ENCODE data around the gene MYL2. TPM values are rescaled to one million over a fixed set of nuclear protein-coding genes. Genes with fewer than 3 reads are reported as not detected.

MYL2 gene
- total and polyA plus RNA-seq, 4 donors: 0.22 TPM; not detected in 3

GRCh38 chr12:110903511-110903910, 16.9 kb downstream of the MYL2 start:
- TF ChIP-seq EGR1 (IDR thresholded peaks at IDR 0.05; ENCODE audit: low read depth in 2 of 2) (no peak), FOXA2 (IDR thresholded peaks at IDR 0.05) (no peak), ATF3 (IDR thresholded peaks at IDR 0.05) (no peak), HNF4G (IDR thresholded peaks at IDR 0.05) (no peak), JUND (IDR thresholded peaks at IDR 0.05) (no peak), REST (IDR thresholded peaks at IDR 0.05) (no peak), SP1 (IDR thresholded peaks at IDR 0.05) (no peak), YY1 (IDR thresholded peaks at IDR 0.05) (no peak), ZBTB33 (IDR thresholded peaks at IDR 0.05) (no peak), MAX (IDR thresholded peaks at IDR 0.05) (no peak), RAD21 (IDR thresholded peaks at IDR 0.05) (no peak), RXRA (IDR thresholded peaks at IDR 0.05) (no peak), CTCF (IDR thresholded peaks at IDR 0.05; ENCODE audit: low read depth, low read length, missing input control) (no peak), TAF1 (conservative IDR thresholded peaks at IDR 0.05) (no peak), HNF4A (conservative IDR thresholded peaks at IDR 0.05) (no peak), FOXA1 (IDR thresholded peaks at IDR 0.05) (no peak), NR2F2 (IDR thresholded peaks at IDR 0.05) (no peak), GABPA (IDR thresholded peaks at IDR 0.05 in 1 of 2, conservative IDR thresholded peaks at IDR 0.05 in 1 of 2) (no peak)
- 95% methylated on average over 4 of the region's 4 CpGs for WGBS

More at GRCh38 chr12:110903511-110903910, 16.9 kb downstream of the MYL2 start:
- Histone ChIP-seq H3K9me3 (ENCODE audit: control insufficient read depth in 4 of 4, low read length in 3 of 4) (no peaks in the 10 kb centered on the region), H3K4me1 (ENCODE audit: control insufficient read depth in 4 of 4, insufficient read depth in 4 of 4, low read length in 3 of 4) (no peaks in the 10 kb centered on the region), H3K36me3 (ENCODE audit: control insufficient read depth in 4 of 4, insufficient read depth in 3 of 4, low read depth in 1 of 4, low read length in 3 of 4) (no peaks in the 10 kb centered on the region), H3K27me3 (ENCODE audit: control insufficient read depth in 4 of 4, insufficient read depth in 4 of 4, low read length in 3 of 4) (no peaks in the 10 kb centered on the region), H3K4me3 (ENCODE audit: low read depth in 1 of 3, low read length in 3 of 3) (no peak overlapping the region), H3K9ac (ENCODE audit: low read depth in 1 of 2, low read length in 2 of 2) (no peak overlapping the region), H3K27ac (ENCODE audit: low read depth in 1 of 2, low read length in 2 of 2) (no peak overlapping the region)
- DNase-seq (ENCODE audit: low spot score): no peak
